Loucy (cell line): ENCODE data around the gene ID3.

ENCODE experiments used
- H2AFZ ChIP-seq: fragments of 200-600 bp; sonication (generic); 2 replicates; pipeline ENCODE4 v1.6.0; 2016; ENCODE audit warnings: antibody characterized with exemption, mild to moderate bottlenecking, low read length, moderate library complexity
- H3F3A ChIP-seq: fragments of 200-600 bp; 2 replicates; pipeline ENCODE4 v1.6.0; 2016; ENCODE audit warnings: antibody characterized with exemption, low read depth, mild to moderate bottlenecking
- H3K27me3 ChIP-seq: fragments of 200-600 bp; sonication (generic); 2 replicates; pipeline ENCODE4 v1.6.1; 2014; ENCODE audit warnings: low read length, mild to moderate bottlenecking; ENCODE audit not compliant: insufficient read depth, poor library complexity, severe bottlenecking
- H3K36me3 ChIP-seq: fragments of 200-600 bp; sonication (generic); 2 replicates; pipeline ENCODE4 v1.6.1; 2016; ENCODE audit warnings: low read length; ENCODE audit not compliant: insufficient read depth
- H3K4me1 ChIP-seq: fragments of 200-600 bp; sonication (generic); 2 replicates; pipeline ENCODE4 v1.5.1; 2014; ENCODE audit warnings: low read length, mild to moderate bottlenecking; ENCODE audit not compliant: insufficient read depth, poor library complexity, severe bottlenecking
- H3K4me2 ChIP-seq: fragments of 200-600 bp; sonication (generic); 2 replicates; pipeline ENCODE4 v1.6.0; 2014; ENCODE audit warnings: antibody characterized with exemption, low read length, low read depth, mild to moderate bottlenecking; ENCODE audit not compliant: poor library complexity, severe bottlenecking
- H3K4me3 ChIP-seq: fragments of 200-600 bp; sonication (generic); 2 replicates; pipeline ENCODE4 v1.5.1; 2014; ENCODE audit warnings: low read length, mild to moderate bottlenecking, mixed read lengths; ENCODE audit not compliant: poor library complexity, severe bottlenecking
- H3K79me2 ChIP-seq: fragments of 200-600 bp; sonication (generic); 2 replicates; pipeline ENCODE4 v1.6.1; 2014; ENCODE audit warnings: low read length; ENCODE audit not compliant: insufficient read depth
- H3K9ac ChIP-seq: fragments of 200-600 bp; sonication (generic); 2 replicates; pipeline ENCODE4 v1.6.0; 2014; ENCODE audit warnings: mild to moderate bottlenecking, low read depth, low read length, moderate library complexity; ENCODE audit not compliant: poor library complexity, severe bottlenecking
- H3K9me2 ChIP-seq: fragments of 200-600 bp; sonication (generic); replicated peaks from 2 replicates; pipeline ENCODE4 v1.6.1; 2016; ENCODE audit warnings: low read depth, low read length, mixed read lengths
- H3K9me3 ChIP-seq: fragments of 200-600 bp; sonication (generic); 2 replicates; pipeline ENCODE4 v1.6.1; 2014; ENCODE audit warnings: mild to moderate bottlenecking, antibody characterized with exemption, low read length, low read depth; ENCODE audit not compliant: insufficient read depth
- H4K20me1 ChIP-seq: fragments of 200-600 bp; sonication (generic); 2 replicates; pipeline ENCODE4 v1.6.0; 2014; ENCODE audit warnings: antibody characterized with exemption, low read length, mild to moderate bottlenecking; ENCODE audit not compliant: insufficient read depth, poor library complexity, severe bottlenecking
- CTCF ChIP-seq: fragments of 200-600 bp; sonication (generic); conservative IDR thresholded peaks from 2 replicates; pipeline ENCODE4 v1.5.1; 2014; ENCODE audit warnings: mild to moderate bottlenecking, antibody characterized with exemption, low read length
- EZH2phosphoT487 ChIP-seq: fragments of 200-600 bp; IDR thresholded peaks from 2 replicates; pipeline ENCODE4 v1.6.1; 2018; ENCODE audit warnings: antibody characterized with exemption, mild to moderate bottlenecking, moderate library complexity, borderline replicate concordance

The ID3 gene

GRCh38 chr1:23551849-23552248 is 7.5 kb downstream of the ID3 start:
- Histone ChIP-seq H3K27me3 (no peaks in the 10 kb centered on the region), H2AFZ (no peak overlapping the region), H3K4me3 (no peak overlapping the region), H3K36me3 (no peaks in the 10 kb centered on the region), H3K9me2 (no peaks in the 10 kb centered on the region), H3F3A (no peaks in the 10 kb centered on the region), H3K79me2 (no peaks in the 10 kb centered on the region), H3K4me2 (no peak overlapping the region), H3K9ac (no peak overlapping the region), H3K9me3 (no peaks in the 10 kb centered on the region), H3K4me1 (peaks cover 15% of the 10 kb centered on the region), H4K20me1 (no peaks in the 10 kb centered on the region)
- TF ChIP-seq EZH2phosphoT487 (no peak), CTCF (no peak)

- no peak for TF ChIP-seq EZH2phosphoT487
- no peak for TF ChIP-seq CTCF
- Histone ChIP-seq H3K4me3 (no peak overlapping the region), H3K36me3 (no peaks in the 10 kb centered on the region), H3F3A (no peaks in the 10 kb centered on the region), H3K27me3 (no peaks in the 10 kb centered on the region), H3K79me2 (no peaks in the 10 kb centered on the region), H3K9me2 (no peaks in the 10 kb centered on the region), H3K4me2 (no peak overlapping the region), H3K9ac (no peak overlapping the region), H3K4me1 (peaks cover 3% of the 10 kb centered on the region), H4K20me1 (no peaks in the 10 kb centered on the region), H2AFZ (no peak overlapping the region), H3K9me3 (no peaks in the 10 kb centered on the region)
Observed at GRCh38 chr1:23548704-23549143, 10.6 kb downstream of the ID3 start.

GRCh38 chr1:23546897-23547584 is 12.3 kb downstream of the ID3 start:
- Histone ChIP-seq H3K9me2 (no peaks in the 10 kb centered on the region), H3K79me2 (no peaks in the 10 kb centered on the region), H4K20me1 (no peaks in the 10 kb centered on the region), H2AFZ (no peak overlapping the region), H3K36me3 (no peaks in the 10 kb centered on the region), H3K9me3 (no peaks in the 10 kb centered on the region), H3K4me3 (no peak overlapping the region), H3K4me2 (no peak overlapping the region), H3K9ac (no peak overlapping the region), H3K4me1 (peaks cover under 1% of the 10 kb centered on the region), H3F3A (no peaks in the 10 kb centered on the region), H3K27me3 (no peaks in the 10 kb centered on the region)
- no peak for TF ChIP-seq CTCF
- no peak for TF ChIP-seq EZH2phosphoT487
